Measurements from ENCODE around the gene MBD3L3.
A peak's percentile ranks its signal among the peaks of the same experiment; 100 is the strongest.
"Not testable (repeated sequence)": the region's sequence is repeated elsewhere in the genome, so short reads cannot be mapped to it uniquely, and the experiment has no call there.

Gene MBD3L3

DNA sequence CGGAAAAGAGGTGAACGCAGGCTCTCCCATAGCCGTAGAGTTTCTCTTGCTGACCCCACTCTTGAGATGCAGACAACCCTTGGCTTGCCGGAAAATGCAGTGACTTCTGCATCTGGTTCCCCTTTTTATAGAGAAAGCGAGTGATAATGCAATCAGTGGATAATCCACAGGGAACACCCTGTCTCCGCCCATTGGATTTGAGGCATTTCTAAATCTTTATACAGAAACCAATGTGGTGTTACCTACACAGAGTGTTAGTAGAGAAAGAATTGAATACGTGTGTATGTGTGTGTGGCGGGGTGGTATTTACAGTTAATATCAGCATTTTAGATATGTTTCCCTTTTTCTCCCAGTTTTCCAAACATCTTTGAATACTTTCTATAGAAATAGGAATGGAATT, at the start of gene MBD3L3:
Gene MBD3L3 (minus strand): TSS at position 101 of the 400 bp plus-strand sequence. CDS start 71 bp downstream, at position 30.
- H3K4me3 ChIP-seq (ENCODE audit: low read depth, low read length); DNase-seq (ENCODE audit: low read depth): not testable (repeated sequence)

DNA sequence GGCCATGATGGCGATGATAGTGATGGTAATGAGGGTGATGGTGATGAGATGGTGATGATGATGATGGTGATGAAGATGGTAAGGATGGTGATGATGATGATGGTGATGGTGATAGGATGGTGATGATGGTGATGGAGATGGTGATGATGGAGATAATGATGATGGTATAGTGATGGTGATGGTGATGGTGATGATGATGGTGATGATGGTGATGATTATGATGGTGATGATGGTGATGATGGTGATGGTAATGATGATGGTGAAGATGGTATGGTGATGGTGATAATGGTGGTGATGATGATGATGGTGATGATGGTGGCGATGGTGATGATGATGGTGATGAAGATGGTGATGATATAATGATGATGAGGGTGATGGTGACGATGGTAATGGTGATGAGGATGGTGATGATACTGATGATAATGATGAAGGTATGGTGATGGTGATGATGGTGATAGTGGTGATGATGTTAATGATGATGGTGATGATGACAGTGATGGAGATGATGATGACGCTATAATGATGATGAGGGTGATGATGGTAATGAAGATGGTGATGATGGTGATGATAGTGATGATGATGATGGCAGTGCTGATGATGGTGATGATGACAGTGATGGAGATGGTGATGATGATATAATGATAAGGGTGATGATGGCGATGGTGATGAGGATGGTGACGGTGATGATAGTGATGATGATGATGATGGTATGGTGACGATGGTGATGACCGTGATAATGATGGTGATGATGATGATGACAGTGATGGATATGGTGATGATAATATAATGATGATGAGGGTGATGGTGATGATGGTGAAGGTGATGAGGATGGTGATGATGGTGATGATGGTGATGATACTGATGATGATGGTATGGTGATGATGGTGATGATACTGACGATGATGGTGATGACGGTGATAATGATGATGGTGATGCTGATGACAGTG, 48.5 kb upstream of the MBD3L3 start:
- no peak for DNase-seq (ENCODE audit: low read depth)
- TF ChIP-seq, protein P1, sequence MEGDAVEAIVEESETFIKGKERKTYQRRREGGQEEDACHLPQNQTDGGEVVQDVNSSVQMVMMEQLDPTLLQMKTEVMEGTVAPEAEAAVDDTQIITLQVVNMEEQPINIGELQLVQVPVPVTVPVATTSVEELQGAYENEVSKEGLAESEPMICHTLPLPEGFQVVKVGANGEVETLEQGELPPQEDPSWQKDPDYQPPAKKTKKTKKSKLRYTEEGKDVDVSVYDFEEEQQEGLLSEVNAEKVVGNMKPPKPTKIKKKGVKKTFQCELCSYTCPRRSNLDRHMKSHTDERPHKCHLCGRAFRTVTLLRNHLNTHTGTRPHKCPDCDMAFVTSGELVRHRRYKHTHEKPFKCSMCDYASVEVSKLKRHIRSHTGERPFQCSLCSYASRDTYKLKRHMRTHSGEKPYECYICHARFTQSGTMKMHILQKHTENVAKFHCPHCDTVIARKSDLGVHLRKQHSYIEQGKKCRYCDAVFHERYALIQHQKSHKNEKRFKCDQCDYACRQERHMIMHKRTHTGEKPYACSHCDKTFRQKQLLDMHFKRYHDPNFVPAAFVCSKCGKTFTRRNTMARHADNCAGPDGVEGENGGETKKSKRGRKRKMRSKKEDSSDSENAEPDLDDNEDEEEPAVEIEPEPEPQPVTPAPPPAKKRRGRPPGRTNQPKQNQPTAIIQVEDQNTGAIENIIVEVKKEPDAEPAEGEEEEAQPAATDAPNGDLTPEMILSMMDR (IDR thresholded peaks at IDR 0.05; ENCODE audit: low read depth, low read length), result no peak
- TF ChIP-seq POLR2A (IDR thresholded peaks at IDR 0.05; ENCODE audit: extremely low read depth, insufficient read length) (no peak), MYC (IDR thresholded peaks at IDR 0.05; ENCODE audit: low read depth, low read length) (no peak)
- TF ChIP-seq, protein P2, sequence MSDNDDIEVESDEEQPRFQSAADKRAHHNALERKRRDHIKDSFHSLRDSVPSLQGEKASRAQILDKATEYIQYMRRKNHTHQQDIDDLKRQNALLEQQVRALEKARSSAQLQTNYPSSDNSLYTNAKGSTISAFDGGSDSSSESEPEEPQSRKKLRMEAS (IDR thresholded peaks at IDR 0.05; ENCODE audit: low read depth, low read length), result no peak
- no peak overlapping the region for H3K4me3 ChIP-seq (ENCODE audit: low read depth, low read length)

DNA sequence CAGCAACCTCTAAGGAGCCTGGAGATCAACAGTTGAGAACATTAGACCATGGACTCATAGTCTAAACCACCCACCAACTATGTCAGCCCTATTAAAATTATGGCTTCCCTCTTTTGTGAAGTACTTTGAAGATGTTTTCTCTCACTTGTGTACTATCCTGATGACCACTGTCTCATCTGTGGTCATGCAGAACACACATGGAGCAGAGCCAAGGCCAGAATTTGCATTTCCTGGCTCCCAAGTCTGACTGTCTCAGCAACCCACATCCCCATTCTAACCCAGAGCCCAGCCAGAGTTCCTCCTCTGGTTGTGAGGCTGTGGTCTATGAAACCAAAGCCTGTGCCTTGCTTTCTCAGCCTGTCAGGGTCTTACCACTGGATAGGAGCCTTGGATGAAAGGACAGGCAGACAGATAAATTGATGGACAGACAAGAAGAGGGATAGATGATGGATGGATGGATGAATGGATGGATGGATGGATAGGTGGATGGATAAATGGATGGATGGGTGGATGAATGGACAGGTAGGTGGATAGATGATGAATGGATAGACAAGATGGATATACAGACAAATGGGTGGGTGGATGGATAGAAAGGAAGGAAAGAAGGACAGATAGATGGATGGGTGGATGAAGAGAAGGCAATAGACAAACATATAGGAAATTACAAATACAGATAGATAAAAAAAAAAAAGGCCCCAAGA, 46.4 kb upstream of the MBD3L3 start:
- TF ChIP-seq, protein P2 (IDR thresholded peaks at IDR 0.05; ENCODE audit: low read depth, low read length), result no peak
- TF ChIP-seq MYC (IDR thresholded peaks at IDR 0.05; ENCODE audit: low read depth, low read length) (no peak), POLR2A (IDR thresholded peaks at IDR 0.05; ENCODE audit: extremely low read depth, insufficient read length) (no peak)
- TF ChIP-seq, protein P1 (IDR thresholded peaks at IDR 0.05; ENCODE audit: low read depth, low read length), result no peak

DNA sequence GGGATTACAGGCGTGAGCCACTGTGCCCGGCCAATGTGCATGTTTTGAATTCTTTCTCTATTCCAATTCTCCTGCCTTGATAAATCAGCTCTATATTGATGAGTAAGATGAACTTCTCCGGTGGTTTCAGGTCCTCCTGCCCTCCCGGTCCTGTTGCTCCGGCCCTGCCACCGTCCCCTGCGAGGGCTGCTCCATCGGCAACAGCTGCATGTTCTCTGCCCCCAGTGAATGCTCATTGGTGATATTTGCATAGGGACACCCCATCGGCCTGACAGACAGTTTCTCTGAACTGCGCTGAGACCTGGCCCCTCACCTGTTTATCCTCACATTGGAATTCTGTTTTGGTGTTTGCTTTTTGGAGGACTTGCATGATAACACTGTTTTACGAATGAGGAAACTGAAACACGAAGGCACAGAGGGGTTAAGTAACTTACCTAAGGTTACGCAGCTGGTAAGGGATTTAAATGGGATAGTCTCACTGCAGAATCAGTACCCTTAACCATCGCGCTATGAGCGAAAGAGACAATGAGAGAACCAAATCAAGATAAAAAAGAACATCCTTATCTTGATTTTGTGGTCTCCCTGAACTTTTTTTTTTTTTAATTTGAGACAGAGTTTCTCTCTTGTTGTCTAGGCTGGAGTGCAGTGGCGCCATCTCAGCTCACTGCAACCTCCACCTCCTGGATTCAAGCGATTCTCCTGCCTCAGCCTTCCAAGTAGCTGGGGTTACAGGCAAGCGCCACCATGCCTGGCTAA, 43.2 kb upstream of the MBD3L3 start:
- no peak overlapping the region for H3K4me3 ChIP-seq (ENCODE audit: low read depth, low read length)
- DNase-seq (ENCODE audit: low read depth), result no peak
- TF ChIP-seq MYC (IDR thresholded peaks at IDR 0.05; ENCODE audit: low read depth, low read length), result no peak
- TF ChIP-seq, protein P1 (IDR thresholded peaks at IDR 0.05; ENCODE audit: low read depth, low read length), result no peak
- TF ChIP-seq POLR2A (IDR thresholded peaks at IDR 0.05; ENCODE audit: extremely low read depth, insufficient read length), result no peak
- TF ChIP-seq, protein P2 (IDR thresholded peaks at IDR 0.05; ENCODE audit: low read depth, low read length), result no peak

More for the DNA sequence above, 46.4 kb upstream of the MBD3L3 start:
- no peak overlapping the region for H3K4me3 ChIP-seq (ENCODE audit: low read depth, low read length)
- DNase-seq (ENCODE audit: low read depth), result no peak

DNA sequence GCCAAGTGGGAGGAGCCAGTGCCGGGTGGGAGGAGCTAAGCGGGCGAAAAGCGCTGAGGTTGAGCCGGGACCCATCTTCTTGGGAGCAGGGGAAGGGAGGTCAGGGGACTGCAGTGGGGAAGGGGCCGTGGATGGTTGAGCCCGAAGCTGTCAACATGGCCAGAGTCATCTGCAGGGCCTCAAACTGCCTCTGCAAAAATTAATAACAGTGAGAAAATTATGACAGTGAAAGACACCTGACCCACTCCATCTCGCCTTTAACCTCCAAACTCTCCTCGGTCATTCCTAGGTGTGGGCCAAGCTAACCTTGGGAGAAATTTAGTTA, 41.1 kb upstream of the MBD3L3 start:
- TF ChIP-seq, protein P2 (IDR thresholded peaks at IDR 0.05; ENCODE audit: low read depth, low read length), result no peak
- TF ChIP-seq MYC (IDR thresholded peaks at IDR 0.05; ENCODE audit: low read depth, low read length) (no peak), POLR2A (IDR thresholded peaks at IDR 0.05; ENCODE audit: extremely low read depth, insufficient read length) (no peak)
- TF ChIP-seq, protein P1 (IDR thresholded peaks at IDR 0.05; ENCODE audit: low read depth, low read length), result no peak
- H3K4me3 ChIP-seq (ENCODE audit: low read depth, low read length), result peak overlapping the region; percentile 71
- no peak for DNase-seq (ENCODE audit: low read depth)
